Hematopoietic multipotent progenitor cell treated with erythropoietin and hydrocortisone succinate and interleukin-3 and kit ligand, for 17 days (in vitro differentiated cells): ENCODE results near the gene RPIA.
"Not testable (repeated sequence)": the region's sequence is repeated elsewhere in the genome, so short reads cannot be mapped to it uniquely, and the experiment has no call there.

Experiments
- DNase-seq: peaks from one replicate; pipeline ENCODE4 v3.0.0-alpha.2; 2015; ENCODE audit warnings: low spot score

The RPIA gene

GRCh38 chr2:88691339-88692183, at the start of gene RPIA:
Gene RPIA, plus strand, starts transcription at chr2:88691673. Its CDS starts 26 bp downstream, at chr2:88691699.
- peak; percentile 99 for DNase-seq

GRCh38 chr2:88642278-88642677, 49.2 kb upstream of the RPIA start:
- DNase-seq: no peak

- DNase-seq: not testable (repeated sequence)
These were observed 46.1 kb upstream of the RPIA start for GRCh38 chr2:88645291-88645882.

GRCh38 chr2:88651646-88652045, 39.8 kb upstream of the RPIA start:
- DNase-seq: no peak

- no peak for DNase-seq
These were observed 36.8 kb upstream of the RPIA start for GRCh38 chr2:88654714-88655113.

GRCh38 chr2:88656690-88657089, 34.8 kb upstream of the RPIA start:
- no peak for DNase-seq

GRCh38 chr2:88657131-88657530, 34.3 kb upstream of the RPIA start:
- DNase-seq: no peak

GRCh38 chr2:88658326-88658725, 33.1 kb upstream of the RPIA start:
- no peak for DNase-seq

GRCh38 chr2:88658881-88659537, 32.5 kb upstream of the RPIA start:
- DNase-seq: no peak

GRCh38 chr2:88659538-88659915, 31.9 kb upstream of the RPIA start:
- no peak for DNase-seq

- DNase-seq: no peak
These were observed 30.9 kb upstream of the RPIA start for GRCh38 chr2:88660622-88661021.

- no peak for DNase-seq
These were observed 24.9 kb upstream of the RPIA start for GRCh38 chr2:88666576-88666975.

GRCh38 chr2:88667219-88667618, 24.3 kb upstream of the RPIA start:
- DNase-seq: no peak

- no peak for DNase-seq
These were observed 22.6 kb upstream of the RPIA start for GRCh38 chr2:88668862-88669261.

- peak; percentile 29 for DNase-seq
These were observed 21.8 kb upstream of the RPIA start for GRCh38 chr2:88669482-88670214.

- DNase-seq: peak; percentile 66
These were observed 19.6 kb upstream of the RPIA start for GRCh38 chr2:88671786-88672427.

GRCh38 chr2:88673363-88673762, 18.1 kb upstream of the RPIA start:
- no peak for DNase-seq

- DNase-seq: no peak
These were observed 11.1 kb upstream of the RPIA start for GRCh38 chr2:88680266-88680902.

- no peak for DNase-seq
These were observed 10.6 kb upstream of the RPIA start for GRCh38 chr2:88680916-88681315.

- DNase-seq: no peak
These were observed 8.1 kb upstream of the RPIA start for GRCh38 chr2:88683160-88684021.
